ENCODE results near the gene CC2D2A.

Gene CC2D2A

DNA sequence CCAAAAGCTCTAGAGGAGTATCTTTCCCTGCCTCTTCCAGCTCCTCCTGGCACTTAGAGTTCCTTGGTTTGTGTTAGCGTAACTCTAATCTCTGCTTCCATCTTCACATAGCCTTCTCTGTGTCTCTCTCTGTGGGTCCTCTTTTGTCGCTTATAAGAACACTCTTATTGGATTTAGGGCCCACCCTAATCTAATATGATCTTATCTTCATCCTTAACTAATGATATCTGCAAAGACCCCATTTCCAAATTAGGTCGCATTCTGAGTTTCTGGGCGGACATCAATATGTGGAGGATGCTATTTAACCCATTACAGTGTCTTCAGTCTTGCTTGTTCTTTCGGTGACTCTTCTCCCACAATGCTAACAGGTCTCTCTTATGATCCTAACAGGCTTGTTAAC, 72.3 kb downstream of the CC2D2A start:
- TF ChIP-seq, protein P1, sequence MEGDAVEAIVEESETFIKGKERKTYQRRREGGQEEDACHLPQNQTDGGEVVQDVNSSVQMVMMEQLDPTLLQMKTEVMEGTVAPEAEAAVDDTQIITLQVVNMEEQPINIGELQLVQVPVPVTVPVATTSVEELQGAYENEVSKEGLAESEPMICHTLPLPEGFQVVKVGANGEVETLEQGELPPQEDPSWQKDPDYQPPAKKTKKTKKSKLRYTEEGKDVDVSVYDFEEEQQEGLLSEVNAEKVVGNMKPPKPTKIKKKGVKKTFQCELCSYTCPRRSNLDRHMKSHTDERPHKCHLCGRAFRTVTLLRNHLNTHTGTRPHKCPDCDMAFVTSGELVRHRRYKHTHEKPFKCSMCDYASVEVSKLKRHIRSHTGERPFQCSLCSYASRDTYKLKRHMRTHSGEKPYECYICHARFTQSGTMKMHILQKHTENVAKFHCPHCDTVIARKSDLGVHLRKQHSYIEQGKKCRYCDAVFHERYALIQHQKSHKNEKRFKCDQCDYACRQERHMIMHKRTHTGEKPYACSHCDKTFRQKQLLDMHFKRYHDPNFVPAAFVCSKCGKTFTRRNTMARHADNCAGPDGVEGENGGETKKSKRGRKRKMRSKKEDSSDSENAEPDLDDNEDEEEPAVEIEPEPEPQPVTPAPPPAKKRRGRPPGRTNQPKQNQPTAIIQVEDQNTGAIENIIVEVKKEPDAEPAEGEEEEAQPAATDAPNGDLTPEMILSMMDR (conservative IDR thresholded peaks at IDR 0.05; ENCODE audit: low read depth, low read length) = no peak
- no peak for DNase-seq (ENCODE audit: low read depth)
- no peak overlapping the region for H3K4me3 ChIP-seq (ENCODE audit: low read depth, low read length)

DNA sequence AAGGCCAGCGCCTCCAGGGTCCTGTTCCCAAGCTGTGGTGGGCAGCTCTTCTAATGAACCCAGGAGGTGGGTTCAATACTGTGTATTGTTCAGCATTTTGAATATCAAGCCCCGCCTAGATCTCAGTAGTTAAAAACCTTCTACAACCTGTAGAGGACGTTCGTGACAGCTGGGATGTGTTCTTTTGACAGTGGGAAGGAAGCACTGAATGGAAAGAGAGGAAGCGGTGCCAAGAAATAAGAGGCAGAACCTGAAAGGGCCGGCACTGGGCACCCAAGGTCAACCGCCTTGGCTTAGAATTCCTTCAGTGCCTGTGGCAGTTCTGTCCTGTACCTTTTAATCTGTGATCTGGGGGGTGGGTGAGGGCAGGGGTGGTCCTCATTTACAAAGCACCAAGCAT, 73.1 kb downstream of the CC2D2A start:
- H3K4me3 ChIP-seq (ENCODE audit: low read depth, low read length) = no peak overlapping the region
- DNase-seq (ENCODE audit: low read depth) = no peak
- TF ChIP-seq, protein P1 (conservative IDR thresholded peaks at IDR 0.05; ENCODE audit: low read depth, low read length) = no peak

DNA sequence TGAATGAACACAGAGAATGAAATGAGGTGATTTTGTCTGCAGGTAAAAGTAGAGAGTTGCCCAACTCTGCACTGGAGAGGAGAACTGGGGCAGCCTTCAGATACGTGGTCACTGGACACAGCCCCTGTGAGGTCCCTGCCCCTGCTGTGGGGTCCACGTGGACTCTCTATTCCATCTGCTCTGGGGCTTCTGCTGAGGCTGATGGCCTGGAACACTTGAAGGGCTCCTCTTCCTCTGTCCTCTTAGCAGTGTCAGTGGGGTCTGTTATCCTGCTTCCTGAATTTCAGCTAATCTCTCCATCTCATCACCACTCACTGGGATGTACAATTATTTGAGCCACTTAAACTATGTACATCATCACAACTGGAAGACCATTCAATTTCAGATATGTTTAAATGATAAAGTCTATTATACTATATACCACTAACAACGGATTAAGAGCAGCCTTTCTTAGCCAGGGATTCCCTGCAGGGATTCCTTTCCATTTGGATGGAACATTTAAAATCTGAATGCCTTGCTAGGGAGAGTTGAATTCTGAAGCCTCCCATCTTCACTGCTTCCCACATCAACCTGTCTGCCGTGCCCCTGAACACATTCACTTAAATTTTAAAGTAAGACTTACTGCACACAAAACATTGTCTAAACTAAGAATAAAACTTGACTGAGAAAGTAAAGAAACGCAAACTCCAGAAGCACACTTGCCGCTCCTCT, 74.0 kb downstream of the CC2D2A start:
- DNase-seq (ENCODE audit: low read depth) = no peak
- no peak overlapping the region for H3K4me3 ChIP-seq (ENCODE audit: low read depth, low read length)
- TF ChIP-seq, protein P1 (conservative IDR thresholded peaks at IDR 0.05; ENCODE audit: low read depth, low read length) = no peak

DNA sequence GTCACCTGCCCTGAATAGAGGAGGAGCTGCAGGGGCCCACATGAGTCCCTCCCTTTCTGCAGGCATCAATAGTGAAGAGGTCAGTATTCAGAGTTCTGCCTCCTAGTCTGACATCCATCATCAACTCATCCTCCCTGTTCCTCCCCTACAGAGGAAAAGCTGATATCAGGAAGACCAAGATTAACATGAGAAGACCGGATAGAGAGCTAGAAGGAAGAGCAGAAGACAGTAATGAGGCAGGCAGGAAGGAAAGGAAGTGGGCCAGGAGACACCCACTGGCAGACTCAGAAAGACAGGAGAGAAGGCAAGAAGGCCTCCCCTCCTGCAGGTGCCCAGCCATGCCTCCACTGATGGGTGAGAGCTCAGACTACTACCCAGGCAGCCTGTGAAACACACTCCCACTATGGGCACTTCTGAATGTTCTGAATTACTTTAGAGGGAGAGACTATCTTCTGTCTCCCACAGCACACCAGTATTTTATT, 74.6 kb downstream of the CC2D2A start:
- no peak overlapping the region for H3K4me3 ChIP-seq (ENCODE audit: low read depth, low read length)
- TF ChIP-seq, protein P1 (conservative IDR thresholded peaks at IDR 0.05; ENCODE audit: low read depth, low read length) = no peak
- no peak for DNase-seq (ENCODE audit: low read depth)

DNA sequence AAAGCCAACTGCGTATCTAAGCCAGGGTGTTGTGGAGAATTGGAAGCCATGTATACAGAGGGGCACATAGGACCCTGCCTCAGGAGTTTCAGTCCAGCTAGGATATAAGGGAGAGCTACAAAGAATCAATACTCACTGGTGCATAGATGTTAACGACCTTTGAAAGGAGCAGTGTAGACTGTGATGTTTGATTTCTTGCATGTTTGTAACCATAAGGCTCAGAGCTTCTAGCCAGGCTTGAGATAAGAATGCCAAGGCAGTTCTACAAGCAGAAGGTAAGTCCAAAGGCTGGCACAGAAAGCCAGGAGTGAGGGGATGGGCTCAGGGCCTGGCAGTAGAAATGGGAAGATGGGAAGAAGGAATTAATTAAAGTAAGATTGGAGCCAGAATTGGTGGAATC, 75.7 kb downstream of the CC2D2A start:
- DNase-seq (ENCODE audit: low read depth) = no peak
- H3K4me3 ChIP-seq (ENCODE audit: low read depth, low read length) = no peak overlapping the region
- TF ChIP-seq, protein P1 (conservative IDR thresholded peaks at IDR 0.05; ENCODE audit: low read depth, low read length) = no peak

DNA sequence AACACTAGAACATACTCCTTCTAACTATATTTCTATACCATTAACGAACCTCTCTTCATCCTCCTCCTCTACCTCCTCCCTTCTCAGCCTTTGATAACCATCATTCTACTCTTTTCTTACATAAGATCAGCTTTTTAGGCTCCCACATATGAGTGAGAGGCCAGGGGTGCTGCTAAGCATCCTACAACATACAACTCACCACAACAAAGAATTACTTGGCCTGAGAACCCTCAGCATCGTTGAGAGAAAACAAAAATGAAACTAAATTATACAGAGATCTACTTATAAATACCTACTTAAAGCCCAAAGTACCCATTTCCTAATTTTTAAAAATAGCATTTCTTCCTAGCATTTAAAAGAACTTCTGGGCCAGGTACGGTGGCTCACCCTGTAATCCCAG, 77.7 kb downstream of the CC2D2A start:
- TF ChIP-seq, protein P1 (conservative IDR thresholded peaks at IDR 0.05; ENCODE audit: low read depth, low read length) = no peak
- no peak overlapping the region for H3K4me3 ChIP-seq (ENCODE audit: low read depth, low read length)
- no peak for DNase-seq (ENCODE audit: low read depth)

DNA sequence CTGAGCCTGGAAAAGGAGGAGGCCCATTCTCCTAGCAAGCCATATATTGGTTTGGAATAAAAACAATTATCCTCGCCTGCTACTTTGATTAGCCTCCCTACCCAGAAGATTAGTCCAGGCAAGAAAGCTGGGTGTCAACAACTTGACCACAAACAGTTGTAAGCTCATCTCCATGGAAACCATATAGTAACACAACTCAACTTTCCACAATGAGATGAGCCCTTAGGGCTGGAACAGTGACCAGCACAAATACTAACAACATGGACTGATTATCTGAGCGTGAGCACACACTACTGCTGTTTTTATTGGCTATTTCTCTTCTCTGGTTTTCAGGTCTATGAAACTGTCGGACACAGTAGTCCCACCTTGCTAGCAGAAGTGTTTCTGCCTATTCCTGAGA, 80.8 kb downstream of the CC2D2A start:
- peak; percentile 25 for DNase-seq (ENCODE audit: low read depth)
- no peak overlapping the region for H3K4me3 ChIP-seq (ENCODE audit: low read depth, low read length)
- TF ChIP-seq, protein P1 (conservative IDR thresholded peaks at IDR 0.05; ENCODE audit: low read depth, low read length) = no peak

Data from choroid plexus epithelial cell (primary cell).